Epithelial cell of esophagus (primary cell): Measurements from ENCODE around the gene PROS1.
A peak's percentile ranks its signal among the peaks of the same experiment; 100 is the strongest.
"Not testable (repeated sequence)": the region's sequence is repeated elsewhere in the genome, so short reads cannot be mapped to it uniquely, and the experiment has no call there.

Source experiments
- DNase-seq: peaks from one replicate; pipeline ENCODE4 v3.0.0; 2010; ENCODE audit warnings: low read depth
- H3K4me3 ChIP-seq: 2 replicates; pipeline ENCODE4 v1.5.1; 2011; ENCODE audit warnings: mild to moderate bottlenecking, low read length, control low read depth
- CTCF ChIP-seq: IDR thresholded peaks from 2 replicates; pipeline ENCODE4 v1.5.1; 2011; ENCODE audit warnings: low read depth, mild to moderate bottlenecking, low read length, control low read depth, inconsistent platforms; ENCODE audit not compliant: insufficient read depth; ENCODE audit errors: missing control alignments

PROS1 gene

GRCh38 chr3:93911206-93911605 is 62.5 kb downstream of the PROS1 start:
- H3K4me3 ChIP-seq: no peak overlapping the region
- no peak for TF ChIP-seq CTCF
- DNase-seq: no peak

- H3K4me3 ChIP-seq: no peak overlapping the region
- no peak for TF ChIP-seq CTCF
- DNase-seq: no peak
These were observed 63.6 kb downstream of the PROS1 start for GRCh38 chr3:93910097-93910496.

- no peak for DNase-seq
- no peak for TF ChIP-seq CTCF
- H3K4me3 ChIP-seq: no peak overlapping the region
These were observed 66.6 kb downstream of the PROS1 start for GRCh38 chr3:93907132-93907531.

GRCh38 chr3:93906245-93906644 is 67.5 kb downstream of the PROS1 start:
- TF ChIP-seq CTCF: no peak
- DNase-seq: no peak
- no peak overlapping the region for H3K4me3 ChIP-seq

GRCh38 chr3:93904568-93904967 is 69.1 kb downstream of the PROS1 start:
- DNase-seq: peak; percentile 41
- no peak for TF ChIP-seq CTCF
- no peak overlapping the region for H3K4me3 ChIP-seq

- H3K4me3 ChIP-seq: peak overlapping the region; percentile 15
- peak; percentile 94 for DNase-seq
These were observed 95.3 kb downstream of the PROS1 start for GRCh38 chr3:93878250-93879017.

- peak; percentile 78 for DNase-seq
- H3K4me3 ChIP-seq: not testable (repeated sequence)
These were observed 96.3 kb downstream of the PROS1 start for GRCh38 chr3:93877427-93877826.

- H3K4me3 ChIP-seq, DNase-seq: not testable (repeated sequence)
These were observed 100.3 kb downstream of the PROS1 start for GRCh38 chr3:93873412-93873811.
